HEK293 (cell line): ENCODE results near the gene GRIK2.

Experiments
- CTCF ChIP-seq: fragments of 450-650 bp; formaldehyde crosslinking; IDR thresholded peaks from 2 replicates; pipeline ENCODE4 v1.5.1; 2016; ENCODE audit warnings: missing biosample characterization, missing genetic modification characterization
- SCRT2 ChIP-seq: fragments of 450-650 bp; formaldehyde crosslinking; IDR thresholded peaks from 2 replicates; pipeline ENCODE4 v1.5.1; 2016; ENCODE audit warnings: missing biosample characterization, missing genetic modification characterization
- YY1 ChIP-seq: fragments of 450-650 bp; formaldehyde crosslinking; IDR thresholded peaks from 2 replicates; pipeline ENCODE4 v1.5.1; 2018; ENCODE audit warnings: missing biosample characterization, missing genetic modification characterization
- ZBTB1 ChIP-seq: fragments of 450-650 bp; formaldehyde crosslinking; IDR thresholded peaks from 2 replicates; pipeline ENCODE4 v1.5.1; 2016; ENCODE audit warnings: missing biosample characterization, missing genetic modification characterization
- ZBTB21 ChIP-seq: fragments of 450-650 bp; formaldehyde crosslinking; IDR thresholded peaks from 2 replicates; pipeline ENCODE4 v1.5.1; 2017; ENCODE audit warnings: missing biosample characterization, missing genetic modification characterization
- ZNF121 ChIP-seq: fragments of 450-650 bp; formaldehyde crosslinking; IDR thresholded peaks from 2 replicates; pipeline ENCODE4 v1.5.1; 2016; ENCODE audit warnings: missing biosample characterization, missing genetic modification characterization
- ZNF155 ChIP-seq: fragments of 450-650 bp; formaldehyde crosslinking; IDR thresholded peaks from 2 replicates; pipeline ENCODE4 v1.5.1; 2016; ENCODE audit warnings: missing biosample characterization, missing genetic modification characterization
- ZNF174 ChIP-seq: fragments of 450-650 bp; formaldehyde crosslinking; IDR thresholded peaks from 2 replicates; pipeline ENCODE4 v1.5.0; 2017; ENCODE audit warnings: missing biosample characterization, mild to moderate bottlenecking, missing genetic modification characterization
- ZNF239 ChIP-seq: fragments of 450-650 bp; formaldehyde crosslinking; IDR thresholded peaks from 2 replicates; pipeline ENCODE4 v1.5.1; 2016; ENCODE audit warnings: missing biosample characterization, missing genetic modification characterization
- ZNF24 ChIP-seq: fragments of 450-650 bp; formaldehyde crosslinking; IDR thresholded peaks from 2 replicates; pipeline ENCODE4 v1.5.1; 2016; ENCODE audit warnings: missing biosample characterization, missing genetic modification characterization
- ZNF274 ChIP-seq, 2 experiments: fragments of 200-500 bp in 1 of 2; fragments of 450-650 bp in 1 of 2; sonication (Bioruptor generic) in 1 of 2; formaldehyde crosslinking in 1 of 2; IDR thresholded peaks; 2 replicates each; pipeline versions ENCODE4 v1.5.1 to v1.6.1; 2014 to 2016; ENCODE audit warnings: borderline replicate concordance in 1 of 2, inconsistent platforms in 1 of 2, low read length in 1 of 2, missing biosample characterization in 1 of 2, missing genetic modification characterization in 1 of 2
- ZNF785 ChIP-seq: fragments of 450-650 bp; formaldehyde crosslinking; IDR thresholded peaks from 2 replicates; pipeline ENCODE4 v1.5.1; 2016; ENCODE audit warnings: missing biosample characterization, missing genetic modification characterization
- ZSCAN5A ChIP-seq: fragments of 450-650 bp; formaldehyde crosslinking; IDR thresholded peaks from 2 replicates; pipeline ENCODE4 v1.5.1; 2016; ENCODE audit warnings: missing biosample characterization, missing genetic modification characterization
- TF ChIP-seq, protein P1 (sequence below): fragments of 450-650 bp; formaldehyde crosslinking; IDR thresholded peaks from 2 replicates; pipeline ENCODE4 v1.5.1; 2016; ENCODE audit warnings: missing biosample characterization, missing genetic modification characterization

DNA sequence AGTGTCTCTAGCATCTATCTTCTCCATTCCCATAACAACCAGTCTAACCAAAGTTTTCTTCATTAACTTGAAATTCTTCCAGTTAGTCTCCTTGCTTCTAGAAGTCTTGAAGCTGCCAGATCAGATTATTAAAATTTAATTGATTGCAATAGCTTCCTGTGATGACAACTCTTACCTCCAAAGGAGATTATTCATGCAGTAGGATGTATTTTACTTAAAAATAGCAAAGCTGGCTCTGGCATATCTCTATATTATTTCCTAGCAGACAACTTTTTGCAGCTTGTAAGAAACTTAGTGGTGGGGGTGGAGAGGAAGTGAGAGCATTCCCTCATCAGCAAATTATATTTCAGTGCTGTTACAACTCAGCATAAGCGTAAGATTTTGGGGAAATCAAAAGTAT is 290.4 kb downstream of the GRIK2 start:
- no peak for TF ChIP-seq CTCF (tag by site-specific recombination)
- no peak for TF ChIP-seq SCRT2 (tag by site-specific recombination)
- TF ChIP-seq ZNF785 = no peak
- no peak for TF ChIP-seq ZNF174 (tag by site-specific recombination)
- TF ChIP-seq ZNF239 (tag by site-specific recombination) = no peak
- no peak for TF ChIP-seq ZNF274 (IDR thresholded peaks at IDR 0.05; ENCODE audit: low read length)
- no peak for TF ChIP-seq ZNF274 (tag by site-specific recombination; IDR thresholded peaks at IDR 0.05; ENCODE audit: borderline replicate concordance)
- TF ChIP-seq YY1 = no peak
- TF ChIP-seq ZBTB21 = no peak
- TF ChIP-seq ZNF121 (tag by site-specific recombination) = no peak
- TF ChIP-seq ZNF24 (tag by site-specific recombination) = no peak
- no peak for TF ChIP-seq ZNF155 (tag by site-specific recombination)
- TF ChIP-seq ZBTB1 (tag by site-specific recombination) = no peak
- TF ChIP-seq, protein P1, sequence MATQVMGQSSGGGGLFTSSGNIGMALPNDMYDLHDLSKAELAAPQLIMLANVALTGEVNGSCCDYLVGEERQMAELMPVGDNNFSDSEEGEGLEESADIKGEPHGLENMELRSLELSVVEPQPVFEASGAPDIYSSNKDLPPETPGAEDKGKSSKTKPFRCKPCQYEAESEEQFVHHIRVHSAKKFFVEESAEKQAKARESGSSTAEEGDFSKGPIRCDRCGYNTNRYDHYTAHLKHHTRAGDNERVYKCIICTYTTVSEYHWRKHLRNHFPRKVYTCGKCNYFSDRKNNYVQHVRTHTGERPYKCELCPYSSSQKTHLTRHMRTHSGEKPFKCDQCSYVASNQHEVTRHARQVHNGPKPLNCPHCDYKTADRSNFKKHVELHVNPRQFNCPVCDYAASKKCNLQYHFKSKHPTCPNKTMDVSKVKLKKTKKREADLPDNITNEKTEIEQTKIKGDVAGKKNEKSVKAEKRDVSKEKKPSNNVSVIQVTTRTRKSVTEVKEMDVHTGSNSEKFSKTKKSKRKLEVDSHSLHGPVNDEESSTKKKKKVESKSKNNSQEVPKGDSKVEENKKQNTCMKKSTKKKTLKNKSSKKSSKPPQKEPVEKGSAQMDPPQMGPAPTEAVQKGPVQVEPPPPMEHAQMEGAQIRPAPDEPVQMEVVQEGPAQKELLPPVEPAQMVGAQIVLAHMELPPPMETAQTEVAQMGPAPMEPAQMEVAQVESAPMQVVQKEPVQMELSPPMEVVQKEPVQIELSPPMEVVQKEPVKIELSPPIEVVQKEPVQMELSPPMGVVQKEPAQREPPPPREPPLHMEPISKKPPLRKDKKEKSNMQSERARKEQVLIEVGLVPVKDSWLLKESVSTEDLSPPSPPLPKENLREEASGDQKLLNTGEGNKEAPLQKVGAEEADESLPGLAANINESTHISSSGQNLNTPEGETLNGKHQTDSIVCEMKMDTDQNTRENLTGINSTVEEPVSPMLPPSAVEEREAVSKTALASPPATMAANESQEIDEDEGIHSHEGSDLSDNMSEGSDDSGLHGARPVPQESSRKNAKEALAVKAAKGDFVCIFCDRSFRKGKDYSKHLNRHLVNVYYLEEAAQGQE = no peak
- TF ChIP-seq ZSCAN5A (tag by site-specific recombination) = no peak
